ENCODE measurements around the gene C1QTNF8. TPM values are rescaled to one million over a fixed set of nuclear protein-coding genes. Genes with fewer than 3 reads are reported as not detected.

C1QTNF8 gene
- total RNA-seq, 1 experiment from 2014 or later: not detected

- H3K4me1 ChIP-seq (ENCODE audit: insufficient read depth, low read length): peaks cover 8% of the 10 kb centered on the region; the same call in 1 of the 2 replicates
- no peaks in the 10 kb centered on the region for H3K9me3 ChIP-seq (ENCODE audit: low read length)
- no peaks in the 10 kb centered on the region for H3K36me3 ChIP-seq (ENCODE audit: low read depth, low read length)
- DNase-seq (no peak), ATAC-seq (no peak)
- no peaks in the 10 kb centered on the region for H3K9me2 ChIP-seq (replicated peaks; ENCODE audit: low read length)
- H3K4me3 ChIP-seq (ENCODE audit: low read length): 0 out of 2 replicates have a peak overlapping the region, but pooled peaks have one; percentile 55
- H3K27ac ChIP-seq (ENCODE audit: low read length): no peak overlapping the region
- ChIA-PET CTCF (no interaction called here), POLR2A (ENCODE audit: unreplicated experiment) (interaction anchor here (0.6 kb wide), 1 partner anchor 16 kb away, joined by 3 read pairs; no protein-coding TSS in a partner anchor)
- H3F3A ChIP-seq (ENCODE audit: low read length, unreplicated experiment): no peaks in the 10 kb centered on the region
- no peak for TF ChIP-seq EZH2phosphoT487 (IDR thresholded peaks at IDR 0.05; ENCODE audit: borderline replicate concordance, low read length)
- no peak for TF ChIP-seq CTCF (conservative IDR thresholded peaks at IDR 0.05; ENCODE audit: low read depth, low read length)
- no peak for TF ChIP-seq EZH2 (IDR thresholded peaks at IDR 0.05; ENCODE audit: low read length, unreplicated experiment)
- H4K20me1 ChIP-seq (ENCODE audit: low read length): no peaks in the 10 kb centered on the region
- no peak overlapping the region for H3K9ac ChIP-seq (ENCODE audit: low read length)
- no TSS peak for BruUV-seq (replicated peaks)
- no peak overlapping the region for H2AFZ ChIP-seq (ENCODE audit: low read length)
- H3K79me2 ChIP-seq (ENCODE audit: low read length): no peaks in the 10 kb centered on the region
- intact Hi-C loops (cut with micrococcal nuclease): no loop called here
- H3K27me3 ChIP-seq (ENCODE audit: low read length): no peaks in the 10 kb centered on the region
- peak overlapping the region; percentile 76 for H3K4me2 ChIP-seq (ENCODE audit: low read length)
These were observed 5.1 kb downstream of the C1QTNF8 start for GRCh38 chr16:1090620-1091587.

- BruUV-seq (replicated peaks): TSS peak; percentile 57
- ChIA-PET POLR2A (ENCODE audit: unreplicated experiment) (interaction anchor here (0.6 kb wide), 1 partner anchor 16 kb away, joined by 3 read pairs; no protein-coding TSS in a partner anchor), CTCF (no interaction called here)
- H3K27ac ChIP-seq (ENCODE audit: low read length): no peak overlapping the region
- H3K4me1 ChIP-seq (ENCODE audit: insufficient read depth, low read length): peaks cover 8% of the 10 kb centered on the region; the same call in 1 of the 2 replicates
- DNase-seq: peak; percentile 45
- no peaks in the 10 kb centered on the region for H3F3A ChIP-seq (ENCODE audit: low read length, unreplicated experiment)
- H3K4me3 ChIP-seq (ENCODE audit: low read length): peak overlapping the region; percentile 55; the same call in 1 of the 2 replicates
- H3K4me2 ChIP-seq (ENCODE audit: low read length): peak overlapping the region; percentile 76
- H3K79me2 ChIP-seq (ENCODE audit: low read length): no peaks in the 10 kb centered on the region
- intact Hi-C loops (cut with micrococcal nuclease): loop anchor here (2.0 kb wide), 1 partner anchor 15 kb away; no protein-coding TSS in a partner anchor
- H3K9me2 ChIP-seq (replicated peaks; ENCODE audit: low read length): no peaks in the 10 kb centered on the region
- TF ChIP-seq CTCF (conservative IDR thresholded peaks at IDR 0.05; ENCODE audit: low read depth, low read length) (peak; percentile 27; the same call in 1 of the 2 replicates), EZH2 (IDR thresholded peaks at IDR 0.05; ENCODE audit: low read length, unreplicated experiment) (no peak)
- peak; percentile 70 for ATAC-seq
- H3K9ac ChIP-seq (ENCODE audit: low read length): no peak overlapping the region
- 0 out of 2 replicates have a peak overlapping the region, but pooled peaks have one; percentile 18 for H2AFZ ChIP-seq (ENCODE audit: low read length)
- H3K9me3 ChIP-seq (ENCODE audit: low read length): 0 out of 2 replicates have a peak, but pooled peaks cover 3% of the 10 kb centered on the region
- no peaks in the 10 kb centered on the region for H3K36me3 ChIP-seq (ENCODE audit: low read depth, low read length)
- no peaks in the 10 kb centered on the region for H4K20me1 ChIP-seq (ENCODE audit: low read length)
- H3K27me3 ChIP-seq (ENCODE audit: low read length): no peaks in the 10 kb centered on the region
These were observed 6.0 kb downstream of the C1QTNF8 start for GRCh38 chr16:1089822-1090619.
